Left ventricle myocardium inferior (tissue), 1 donor: ENCODE results near the gene DGCR2. TPM values are rescaled to one million over a fixed set of nuclear protein-coding genes. Genes with fewer than 3 reads are reported as not detected.
"Not testable (repeated sequence)": the region's sequence is repeated elsewhere in the genome, so short reads cannot be mapped to it uniquely, and the experiment has no call there.

Experiments
- DNase-seq: peaks from one replicate; pipeline ENCODE4 v3.0.0-alpha.2; 2020
- H3K27ac ChIP-seq: fragments of 200-600 bp; replicated peaks from 2 replicates; pipeline ENCODE4 v1.8.0; 2021
- H3K27me3 ChIP-seq: fragments of 200-600 bp; 2 replicates; pipeline ENCODE4 v1.8.0; 2021; ENCODE audit warnings: low read depth
- H3K36me3 ChIP-seq: fragments of 200-600 bp; 2 replicates; pipeline ENCODE4 v1.8.0; 2021
- H3K4me1 ChIP-seq: fragments of 200-600 bp; 2 replicates; pipeline ENCODE4 v1.8.0; 2021
- H3K4me3 ChIP-seq: fragments of 200-600 bp; 2 replicates; pipeline ENCODE4 v1.8.0; 2021; ENCODE audit warnings: mild to moderate bottlenecking, moderate library complexity
- H3K9me3 ChIP-seq: fragments of 200-600 bp; replicated peaks from 2 replicates; pipeline ENCODE4 v1.8.0; 2021
- intact Hi-C: fragments of 100-400 bp; cut with micrococcal nuclease; formaldehyde crosslinking; loops from one replicate; pipeline ENCODE4 v1.11.0; 2022
- total RNA-seq: library from RNA; stranded (reverse); fragmentation: NEBNext Ultra II Directional; extraction: Animal tissue kit (Norgen Biotek cat#: 25700); gene quantifications from one replicate; pipeline ENCODE4 v1.2.1, GENCODE V29; 2021
- TF ChIP-seq, protein P1 (sequence below): fragments of 200-600 bp; IDR thresholded peaks from 2 replicates; pipeline ENCODE4 v1.8.0; 2021; ENCODE audit warnings: antibody characterized with exemption, mild to moderate bottlenecking, borderline replicate concordance
- donor health status: DM: no; HTN: yes; CAD: no; lungs with severe emphysema.

DGCR2 gene
- total RNA-seq, 1 donor from 2014 or later, result 33.0 TPM

DNA sequence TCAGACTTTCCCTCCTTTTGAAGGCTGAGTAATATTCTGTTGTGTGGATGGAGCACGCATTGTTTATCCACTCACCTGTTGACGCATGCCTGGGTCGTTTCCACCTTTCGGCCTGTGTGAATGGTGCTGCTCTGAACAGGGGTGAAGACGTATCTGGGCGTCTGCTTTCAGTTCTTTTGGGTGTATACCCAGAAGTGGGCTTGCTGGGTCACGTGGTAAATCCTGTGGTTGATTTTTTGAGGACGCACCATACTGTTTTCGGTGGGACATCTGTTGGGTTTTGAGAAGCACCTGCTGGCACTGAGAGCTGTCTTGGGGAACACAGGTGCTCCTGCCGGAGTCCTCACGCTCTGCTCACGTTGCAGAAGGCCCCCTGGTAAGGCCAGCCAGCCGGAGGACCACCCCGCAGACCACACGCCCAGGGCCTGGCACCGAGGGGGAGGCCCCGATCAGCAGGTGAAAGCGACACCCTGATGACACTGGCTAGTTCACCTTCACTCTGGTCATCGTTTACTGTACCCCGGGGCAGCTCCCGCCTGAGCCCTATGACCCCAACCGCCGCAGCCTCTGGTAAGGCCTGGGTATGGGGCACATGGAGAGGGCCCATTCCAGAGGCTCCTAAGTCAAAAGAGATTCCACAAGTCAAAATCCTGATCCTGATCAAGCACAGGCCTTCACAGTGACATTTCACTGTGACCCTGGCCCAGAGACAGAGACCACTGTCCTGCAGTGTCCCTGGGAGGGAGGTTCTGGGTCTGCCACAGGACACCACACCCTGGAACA is 131.7 kb downstream of the DGCR2 start:
- TF ChIP-seq, protein P1, sequence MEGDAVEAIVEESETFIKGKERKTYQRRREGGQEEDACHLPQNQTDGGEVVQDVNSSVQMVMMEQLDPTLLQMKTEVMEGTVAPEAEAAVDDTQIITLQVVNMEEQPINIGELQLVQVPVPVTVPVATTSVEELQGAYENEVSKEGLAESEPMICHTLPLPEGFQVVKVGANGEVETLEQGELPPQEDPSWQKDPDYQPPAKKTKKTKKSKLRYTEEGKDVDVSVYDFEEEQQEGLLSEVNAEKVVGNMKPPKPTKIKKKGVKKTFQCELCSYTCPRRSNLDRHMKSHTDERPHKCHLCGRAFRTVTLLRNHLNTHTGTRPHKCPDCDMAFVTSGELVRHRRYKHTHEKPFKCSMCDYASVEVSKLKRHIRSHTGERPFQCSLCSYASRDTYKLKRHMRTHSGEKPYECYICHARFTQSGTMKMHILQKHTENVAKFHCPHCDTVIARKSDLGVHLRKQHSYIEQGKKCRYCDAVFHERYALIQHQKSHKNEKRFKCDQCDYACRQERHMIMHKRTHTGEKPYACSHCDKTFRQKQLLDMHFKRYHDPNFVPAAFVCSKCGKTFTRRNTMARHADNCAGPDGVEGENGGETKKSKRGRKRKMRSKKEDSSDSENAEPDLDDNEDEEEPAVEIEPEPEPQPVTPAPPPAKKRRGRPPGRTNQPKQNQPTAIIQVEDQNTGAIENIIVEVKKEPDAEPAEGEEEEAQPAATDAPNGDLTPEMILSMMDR, result no peak

DNA sequence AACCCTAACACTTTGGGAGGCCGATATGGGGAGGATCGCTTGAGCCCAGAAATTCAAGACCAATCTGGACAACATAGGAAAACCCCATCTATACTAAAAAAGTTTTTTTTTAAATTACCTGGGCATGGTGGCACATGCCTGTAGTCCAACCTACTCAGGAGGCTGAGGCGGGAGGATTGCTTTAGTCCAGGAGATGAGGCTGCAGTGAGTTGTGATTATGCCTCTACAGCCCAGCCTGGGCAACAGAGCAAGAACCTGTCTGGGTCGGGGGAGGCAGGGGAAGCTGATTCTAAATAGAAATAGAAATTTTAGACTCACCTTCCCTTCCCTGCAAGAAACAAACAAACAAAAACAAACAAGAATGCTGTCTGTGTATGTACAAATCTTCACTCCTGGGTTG is 133.3 kb downstream of the DGCR2 start:
- Histone ChIP-seq H3K4me1 (no peaks in the 10 kb centered on the region), H3K27ac (no peak overlapping the region), H3K9me3 (no peaks in the 10 kb centered on the region), H3K4me3 (no peak overlapping the region), H3K36me3 (no peaks in the 10 kb centered on the region), H3K27me3 (peaks cover 49% of the 10 kb centered on the region)
- intact Hi-C loops, result no loop called here
- TF ChIP-seq, protein P1, result no peak
- no peak for DNase-seq

More for the DNA sequence above, 131.7 kb downstream of the DGCR2 start:
- H3K27ac ChIP-seq, result no peak overlapping the region
- no peak for DNase-seq
- H3K36me3 ChIP-seq, result no peaks in the 10 kb centered on the region
- no peak overlapping the region for H3K4me3 ChIP-seq
- intact Hi-C loops, result no loop called here
- no peaks in the 10 kb centered on the region for H3K4me1 ChIP-seq
- H3K9me3 ChIP-seq, result no peaks in the 10 kb centered on the region
- peaks cover 65% of the 10 kb centered on the region for H3K27me3 ChIP-seq

DNA sequence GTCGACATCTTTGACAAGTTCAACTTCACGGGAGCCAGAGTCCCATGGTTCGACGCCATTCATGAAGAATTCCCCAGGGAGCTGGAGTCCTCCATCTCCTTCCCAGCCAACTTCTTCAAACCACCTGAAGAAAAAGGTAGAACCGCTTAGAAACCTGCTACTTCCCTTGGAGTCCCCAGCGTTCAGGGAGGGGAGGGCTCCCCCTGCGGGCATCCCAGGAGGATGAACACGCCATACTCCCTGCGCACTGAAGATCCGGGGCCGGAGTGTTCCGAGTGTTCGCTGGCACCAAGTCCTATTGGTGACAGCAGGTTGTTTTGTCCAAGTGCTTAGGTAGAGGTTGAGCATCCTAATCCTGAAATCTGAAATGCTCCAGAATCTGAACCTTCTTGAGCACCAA is 134.4 kb downstream of the DGCR2 start:
- intact Hi-C loops, result no loop called here
- Histone ChIP-seq H3K4me3 (no peak overlapping the region), H3K9me3 (no peaks in the 10 kb centered on the region), H3K27me3 (peaks cover 37% of the 10 kb centered on the region), H3K4me1 (no peaks in the 10 kb centered on the region), H3K27ac (no peak overlapping the region), H3K36me3 (no peaks in the 10 kb centered on the region)
- TF ChIP-seq, protein P1, result peak; percentile 26
- DNase-seq, result no peak

DNA sequence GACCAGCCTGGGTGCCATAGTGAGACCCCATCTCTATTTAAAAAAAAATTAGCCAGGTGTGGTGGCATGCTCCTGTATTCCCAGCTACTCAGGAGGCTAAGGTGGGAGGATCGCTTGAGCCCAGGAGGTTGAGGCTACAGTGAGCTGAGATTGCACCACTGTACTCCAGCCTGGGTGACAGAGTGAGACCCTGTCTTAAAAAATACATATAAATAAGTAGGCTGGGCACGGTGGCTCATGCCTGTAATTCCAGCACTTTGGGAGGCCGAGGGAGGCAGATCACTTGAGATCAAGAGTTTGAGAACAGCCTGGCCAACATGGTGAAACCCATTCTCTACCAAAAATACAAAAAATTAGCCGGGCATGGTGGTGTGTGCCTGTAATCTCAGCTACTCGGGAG is 135.1 kb downstream of the DGCR2 start:
- DNase-seq, H3K27ac ChIP-seq, H3K4me1 ChIP-seq, H3K4me3 ChIP-seq, intact Hi-C loops, H3K36me3 ChIP-seq, H3K9me3 ChIP-seq: not testable (repeated sequence)
- H3K27me3 ChIP-seq, result peaks cover 31% of the 10 kb centered on the region

Other genes with a start within 250 kb of the DGCR2 start
- gene DGCR6, start 216.1 kb downstream of the DGCR2 start, total RNA-seq, result 13.9 TPM
- gene PRODH, start 186.1 kb downstream of the DGCR2 start, total RNA-seq, result 13.3 TPM
- gene TSSK2, start 8.9 kb upstream of the DGCR2 start, total RNA-seq, result not detected
- 9.5 TPM for gene ESS2, start 22.2 kb upstream of the DGCR2 start, total RNA-seq
- not detected for gene GSC2, start 27.9 kb upstream of the DGCR2 start, total RNA-seq
- 20.9 TPM for gene SLC25A1, start 56.3 kb upstream of the DGCR2 start, total RNA-seq
- 9.4 TPM for gene CLTCL1, start 169.3 kb upstream of the DGCR2 start, total RNA-seq